Measurements from ENCODE around the gene DCTN4. TPM values are rescaled to one million over a fixed set of nuclear protein-coding genes. Genes with fewer than 3 reads are reported as not detected.

The DCTN4 gene
- total and polyA plus RNA-seq, 2 of the 4 experiments (the other 2 are of a cell fraction), result 28.1 to 50.2 TPM

GRCh38 chr5:150780187-150780692 is 21.4 kb upstream of the DCTN4 start (continued):
- no peak for TF ChIP-seq CHD1 (IDR thresholded peaks at IDR 0.05; ENCODE audit: low read depth, low read length)
- no peak for TF ChIP-seq POLR2A (IDR thresholded peaks at IDR 0.05; ENCODE audit: low read depth, low read length)

DNA sequence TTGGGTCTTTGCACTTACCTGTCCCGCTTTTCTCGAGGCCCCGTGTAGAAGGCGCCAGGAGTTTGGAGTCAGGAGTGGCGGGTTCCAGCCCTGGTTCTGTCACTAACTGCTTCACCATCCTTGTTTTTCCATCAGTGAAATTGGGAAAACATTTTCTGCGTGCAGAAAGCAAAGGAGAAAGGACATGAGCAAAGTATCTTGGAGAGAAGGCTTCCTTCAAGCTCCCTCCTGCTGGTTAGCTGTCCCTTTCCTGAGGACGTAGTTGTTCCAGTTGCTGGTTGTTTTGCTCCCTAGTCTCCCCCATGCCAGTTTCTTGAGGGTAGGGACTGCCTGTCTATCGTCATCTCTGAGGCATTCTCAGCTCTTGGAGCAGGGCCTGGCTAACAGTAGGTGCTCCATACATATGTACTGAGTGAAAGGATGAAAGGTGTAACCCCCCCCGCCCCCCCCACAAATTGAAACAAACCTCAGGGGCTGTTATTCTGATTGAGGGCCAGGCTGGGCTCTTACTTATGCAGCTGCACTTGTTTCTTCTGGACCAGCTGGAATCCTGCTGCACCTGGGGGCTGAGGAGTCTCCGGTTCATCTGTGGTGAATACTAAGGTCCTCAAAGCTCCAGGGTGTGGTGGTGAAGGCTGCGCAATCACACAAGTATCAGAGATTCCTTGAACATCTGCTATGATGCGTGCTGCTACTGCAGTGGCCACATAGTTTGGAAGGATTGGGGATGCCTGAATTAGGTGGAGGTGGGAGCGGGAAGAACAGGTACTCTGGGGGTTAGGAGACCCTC is 20.8 kb upstream of the DCTN4 start:
- ATAC-seq (ENCODE audit: low read depth), result no peak
- H3K9ac ChIP-seq (ENCODE audit: low read depth, low read length), result peak overlapping the region; percentile 89
- WGBS, 2 experiments (ENCODE audit: extremely low coverage in 2 of 2, insufficient read length in 1 of 2), result 56% methylated on average over 3 of the region's 13 CpGs; no CpG with 5 or more reads in 1 of the 2 experiments

More for the DNA sequence above, 20.8 kb upstream of the DCTN4 start:
- Histone ChIP-seq H4K20me1 (ENCODE audit: insufficient read depth, low read length) (no peaks in the 10 kb centered on the region; the same call in 1 of the 2 replicates), H3K56ac (ENCODE audit: extremely low read depth, insufficient read depth, low read length) (peak overlapping the region; percentile 68), H2BK20ac (ENCODE audit: low read depth, low read length) (peak overlapping the region; percentile 57; the same call in 1 of the 2 replicates), H2BK5ac (ENCODE audit: low read depth, low read length, poor library complexity, severe bottlenecking) (peak overlapping the region; percentile 98), H2AFZ (replicated peaks; ENCODE audit: low read length, poor library complexity) (peak overlapping the region; percentile 35), H3K79me1 (ENCODE audit: low read depth in 1 of 2, low read length in 2 of 2) (peaks cover 10 to 70% of the 10 kb centered on the region in 2 experiments; a peak in 3 of 4 replicates), H3K4me3 (ENCODE audit: insufficient read depth, low read depth, low read length) (peak overlapping the region; percentile 79), H2AK5ac (ENCODE audit: low read depth, low read length) (peak overlapping the region; percentile 88), H3K4me2 (ENCODE audit: low read depth, low read length) (peak overlapping the region; percentile 98), H3K23ac (ENCODE audit: low read depth, low read length) (peak overlapping the region; percentile 90), H3K36me3 (ENCODE audit: control insufficient read depth, insufficient read depth, low read length) (no peaks in the 10 kb centered on the region), H3K27me3 (ENCODE audit: control insufficient read depth, insufficient read depth, low read length) (no peaks in the 10 kb centered on the region), H2BK15ac (ENCODE audit: low read depth, low read length) (peak overlapping the region; percentile 48; the same call in 2 of the 3 replicates), H3K9me1 (ENCODE audit: insufficient read depth, low read length) (peaks cover 32% of the 10 kb centered on the region), H4K8ac (ENCODE audit: low read depth in 2 of 2, low read length in 2 of 2) (peak overlapping the region; percentile 45 to 67; a peak in 2 of 4 replicates), H3K4me1 (ENCODE audit: control insufficient read depth, insufficient read depth, low read length) (peaks cover 29% of the 10 kb centered on the region), H2AK9ac (replicated peaks; ENCODE audit: low read depth, low read length, poor library complexity) (peak overlapping the region; percentile 98), H2BK120ac (ENCODE audit: low read depth, low read length) (peak overlapping the region; percentile 75; the same call in 1 of the 2 replicates), H3K14ac (replicated peaks; ENCODE audit: low read depth, low read length) (peak overlapping the region; percentile 97), H3K4ac (ENCODE audit: low read depth, low read length) (peak overlapping the region; percentile 92), H4K91ac (ENCODE audit: insufficient read depth, low read depth, low read length) (peak overlapping the region; percentile 75), H3K27ac (ENCODE audit: insufficient read depth, low read length) (peak overlapping the region; percentile 88), H3K18ac (ENCODE audit: low read depth, low read length) (peak overlapping the region; percentile 68; the same call in 1 of the 2 replicates), H4K5ac (ENCODE audit: low read depth, low read length) (peak overlapping the region; percentile 68; the same call in 1 of the 2 replicates), H3K9me3 (ENCODE audit: control insufficient read depth, insufficient read depth, low read length) (no peaks in the 10 kb centered on the region)
- CTCF ChIA-PET, result interaction anchor here (1.2 to 2.4 kb wide), 4 partner anchors 10 to 60 kb away, joined by 3 to 8 read pairs (median 3); partner anchors contain the start of gene DCTN4
- in situ Hi-C loops (cut with MboI; ENCODE audit: low sequenced_read_pairs) (no loop called here), intact Hi-C loops (cut with micrococcal nuclease) (loop anchor here (2.0 to 5.0 kb wide), 2 partner anchors 21 to 217 kb away; partner anchors contain the start of gene DCTN4), dilution Hi-C loops (cut with HindIII; ENCODE audit: low sequenced_read_pairs, unreplicated experiment) (no loop called here)
- POLR2A ChIA-PET (ENCODE audit: unreplicated experiment), result interaction anchor here (1.8 kb wide), 1 partner anchor 21 kb away, joined by 11 read pairs; the partner anchor contains the start of gene DCTN4
- TF ChIP-seq MAFK (IDR thresholded peaks at IDR 0.05; ENCODE audit: low read depth, low read length) (no peak), CEBPB (IDR thresholded peaks at IDR 0.05; ENCODE audit: low read depth, low read length) (peak; percentile 77)
- no TSS peak for BruUV-seq (replicated peaks)
- peak; percentile 66 for DNase-seq

All from IMR-90 (cell line).